ENCODE data around the gene CRY2. TPM values are rescaled to one million over a fixed set of nuclear protein-coding genes. Genes with fewer than 3 reads are reported as not detected.
A peak's percentile ranks its signal among the peaks of the same experiment; 100 is the strongest.

Gene CRY2
- total and polyA plus RNA-seq, 4 donors: 16.7 to 72.9 (median 33.0) TPM

DNA sequence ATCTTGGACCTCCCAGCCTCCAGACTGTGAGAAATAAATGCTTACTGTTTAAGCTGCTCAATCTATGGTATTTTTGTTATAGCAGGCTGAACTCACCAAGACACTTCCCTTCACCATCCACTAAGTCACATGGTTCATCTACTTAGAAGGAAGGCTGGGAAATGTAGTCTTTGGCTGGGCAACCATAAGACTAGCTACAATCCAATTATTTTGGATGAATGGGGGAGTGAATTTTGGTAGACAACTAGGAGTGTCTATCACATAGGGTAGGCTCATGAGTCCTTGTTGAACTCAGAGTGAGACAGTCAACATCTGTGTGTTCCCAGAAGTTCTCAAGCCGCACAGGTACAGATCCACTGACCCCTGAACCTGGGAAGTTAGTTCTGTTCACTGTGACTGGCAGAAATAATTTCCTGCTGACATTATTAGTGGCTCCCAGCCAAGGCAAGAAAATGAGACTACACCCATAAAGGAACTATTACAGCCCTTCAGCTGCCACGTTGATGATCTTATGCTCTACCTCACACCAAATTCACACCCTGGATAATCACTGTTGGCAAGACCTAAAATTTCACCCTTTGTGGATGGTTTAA, 45.5 kb upstream of the CRY2 start (continued):
- TF ChIP-seq, protein P1, sequence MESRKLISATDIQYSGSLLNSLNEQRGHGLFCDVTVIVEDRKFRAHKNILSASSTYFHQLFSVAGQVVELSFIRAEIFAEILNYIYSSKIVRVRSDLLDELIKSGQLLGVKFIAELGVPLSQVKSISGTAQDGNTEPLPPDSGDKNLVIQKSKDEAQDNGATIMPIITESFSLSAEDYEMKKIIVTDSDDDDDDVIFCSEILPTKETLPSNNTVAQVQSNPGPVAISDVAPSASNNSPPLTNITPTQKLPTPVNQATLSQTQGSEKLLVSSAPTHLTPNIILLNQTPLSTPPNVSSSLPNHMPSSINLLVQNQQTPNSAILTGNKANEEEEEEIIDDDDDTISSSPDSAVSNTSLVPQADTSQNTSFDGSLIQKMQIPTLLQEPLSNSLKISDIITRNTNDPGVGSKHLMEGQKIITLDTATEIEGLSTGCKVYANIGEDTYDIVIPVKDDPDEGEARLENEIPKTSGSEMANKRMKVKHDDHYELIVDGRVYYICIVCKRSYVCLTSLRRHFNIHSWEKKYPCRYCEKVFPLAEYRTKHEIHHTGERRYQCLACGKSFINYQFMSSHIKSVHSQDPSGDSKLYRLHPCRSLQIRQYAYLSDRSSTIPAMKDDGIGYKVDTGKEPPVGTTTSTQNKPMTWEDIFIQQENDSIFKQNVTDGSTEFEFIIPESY (IDR thresholded peaks at IDR 0.05): no peak
- TF ChIP-seq YY1 (IDR thresholded peaks at IDR 0.05): peak; percentile 41

DNA sequence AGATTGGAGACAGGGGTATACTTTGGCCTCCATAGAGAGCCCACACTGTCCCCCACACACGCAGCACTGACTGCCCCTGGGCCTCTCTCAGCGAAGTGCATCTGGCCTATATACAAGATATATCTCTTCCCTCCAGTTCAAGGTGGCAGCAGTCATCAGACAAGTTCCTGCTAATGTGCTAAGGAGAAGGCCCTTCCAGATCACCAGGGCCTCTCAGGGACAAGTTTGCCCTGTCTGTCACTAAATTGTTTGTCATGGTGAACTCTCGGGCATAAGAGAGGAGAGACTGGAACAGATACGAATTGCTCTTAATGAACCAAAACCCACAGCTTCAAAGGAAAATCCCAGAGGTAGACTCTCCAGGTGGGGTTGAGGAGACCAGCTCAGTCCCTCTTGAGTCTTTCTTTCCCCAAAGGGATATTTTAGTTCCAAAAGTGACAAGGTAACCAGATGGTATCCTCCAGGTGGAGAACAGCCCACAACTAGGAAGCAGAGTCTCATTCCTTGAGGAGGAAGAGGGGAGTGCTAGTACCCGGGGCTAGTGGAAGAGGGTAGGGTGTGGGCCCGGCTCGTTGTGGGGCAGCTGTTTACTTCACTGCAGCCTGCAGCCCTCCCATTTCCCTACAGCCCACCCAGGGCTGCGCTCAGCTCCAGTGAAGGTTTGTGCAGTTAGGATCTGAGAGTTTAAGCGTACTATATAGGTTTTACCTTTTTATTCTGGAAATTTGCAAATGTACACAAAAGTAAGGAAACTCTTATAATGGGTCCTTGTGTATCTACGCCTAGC, 44.6 kb upstream of the CRY2 start:
- peak overlapping the region in 1 of 2 donors; percentile 46 for H3K9ac ChIP-seq (ENCODE audit: low read depth in 1 of 2, low read length in 2 of 2)
- peaks cover 13 to 54% (median 38%) of the 10 kb centered on the region in 4 donors for H3K4me1 ChIP-seq (ENCODE audit: control insufficient read depth in 4 of 4, insufficient read depth in 4 of 4, low read length in 3 of 4)
- no peaks in the 10 kb centered on the region for H3K9me3 ChIP-seq (ENCODE audit: control insufficient read depth in 4 of 4, low read length in 3 of 4)
- H3K27ac ChIP-seq (ENCODE audit: low read depth in 1 of 2, low read length in 2 of 2): peak overlapping the region; percentile 51 to 57
- H3K4me3 ChIP-seq (ENCODE audit: low read depth in 1 of 3, low read length in 3 of 3): no peak overlapping the region
- 91% methylated on average over 10 of the region's 10 CpGs for WGBS
- peaks cover 0 to 4% (median 2%) of the 10 kb centered on the region in 4 donors for H3K36me3 ChIP-seq (ENCODE audit: control insufficient read depth in 4 of 4, insufficient read depth in 3 of 4, low read depth in 1 of 4, low read length in 3 of 4)
- no peak for DNase-seq (ENCODE audit: low spot score)
- TF ChIP-seq EGR1 (IDR thresholded peaks at IDR 0.05; ENCODE audit: low read depth in 2 of 2): no peak
- TF ChIP-seq, protein P2, sequence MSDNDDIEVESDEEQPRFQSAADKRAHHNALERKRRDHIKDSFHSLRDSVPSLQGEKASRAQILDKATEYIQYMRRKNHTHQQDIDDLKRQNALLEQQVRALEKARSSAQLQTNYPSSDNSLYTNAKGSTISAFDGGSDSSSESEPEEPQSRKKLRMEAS (IDR thresholded peaks at IDR 0.05): no peak
- TF ChIP-seq, protein P3, sequence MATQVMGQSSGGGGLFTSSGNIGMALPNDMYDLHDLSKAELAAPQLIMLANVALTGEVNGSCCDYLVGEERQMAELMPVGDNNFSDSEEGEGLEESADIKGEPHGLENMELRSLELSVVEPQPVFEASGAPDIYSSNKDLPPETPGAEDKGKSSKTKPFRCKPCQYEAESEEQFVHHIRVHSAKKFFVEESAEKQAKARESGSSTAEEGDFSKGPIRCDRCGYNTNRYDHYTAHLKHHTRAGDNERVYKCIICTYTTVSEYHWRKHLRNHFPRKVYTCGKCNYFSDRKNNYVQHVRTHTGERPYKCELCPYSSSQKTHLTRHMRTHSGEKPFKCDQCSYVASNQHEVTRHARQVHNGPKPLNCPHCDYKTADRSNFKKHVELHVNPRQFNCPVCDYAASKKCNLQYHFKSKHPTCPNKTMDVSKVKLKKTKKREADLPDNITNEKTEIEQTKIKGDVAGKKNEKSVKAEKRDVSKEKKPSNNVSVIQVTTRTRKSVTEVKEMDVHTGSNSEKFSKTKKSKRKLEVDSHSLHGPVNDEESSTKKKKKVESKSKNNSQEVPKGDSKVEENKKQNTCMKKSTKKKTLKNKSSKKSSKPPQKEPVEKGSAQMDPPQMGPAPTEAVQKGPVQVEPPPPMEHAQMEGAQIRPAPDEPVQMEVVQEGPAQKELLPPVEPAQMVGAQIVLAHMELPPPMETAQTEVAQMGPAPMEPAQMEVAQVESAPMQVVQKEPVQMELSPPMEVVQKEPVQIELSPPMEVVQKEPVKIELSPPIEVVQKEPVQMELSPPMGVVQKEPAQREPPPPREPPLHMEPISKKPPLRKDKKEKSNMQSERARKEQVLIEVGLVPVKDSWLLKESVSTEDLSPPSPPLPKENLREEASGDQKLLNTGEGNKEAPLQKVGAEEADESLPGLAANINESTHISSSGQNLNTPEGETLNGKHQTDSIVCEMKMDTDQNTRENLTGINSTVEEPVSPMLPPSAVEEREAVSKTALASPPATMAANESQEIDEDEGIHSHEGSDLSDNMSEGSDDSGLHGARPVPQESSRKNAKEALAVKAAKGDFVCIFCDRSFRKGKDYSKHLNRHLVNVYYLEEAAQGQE (IDR thresholded peaks at IDR 0.05): no peak
- no peak for TF ChIP-seq TAF1 (conservative IDR thresholded peaks at IDR 0.05)
- no peak for TF ChIP-seq NR2F2 (IDR thresholded peaks at IDR 0.05)
- TF ChIP-seq, protein P4, sequence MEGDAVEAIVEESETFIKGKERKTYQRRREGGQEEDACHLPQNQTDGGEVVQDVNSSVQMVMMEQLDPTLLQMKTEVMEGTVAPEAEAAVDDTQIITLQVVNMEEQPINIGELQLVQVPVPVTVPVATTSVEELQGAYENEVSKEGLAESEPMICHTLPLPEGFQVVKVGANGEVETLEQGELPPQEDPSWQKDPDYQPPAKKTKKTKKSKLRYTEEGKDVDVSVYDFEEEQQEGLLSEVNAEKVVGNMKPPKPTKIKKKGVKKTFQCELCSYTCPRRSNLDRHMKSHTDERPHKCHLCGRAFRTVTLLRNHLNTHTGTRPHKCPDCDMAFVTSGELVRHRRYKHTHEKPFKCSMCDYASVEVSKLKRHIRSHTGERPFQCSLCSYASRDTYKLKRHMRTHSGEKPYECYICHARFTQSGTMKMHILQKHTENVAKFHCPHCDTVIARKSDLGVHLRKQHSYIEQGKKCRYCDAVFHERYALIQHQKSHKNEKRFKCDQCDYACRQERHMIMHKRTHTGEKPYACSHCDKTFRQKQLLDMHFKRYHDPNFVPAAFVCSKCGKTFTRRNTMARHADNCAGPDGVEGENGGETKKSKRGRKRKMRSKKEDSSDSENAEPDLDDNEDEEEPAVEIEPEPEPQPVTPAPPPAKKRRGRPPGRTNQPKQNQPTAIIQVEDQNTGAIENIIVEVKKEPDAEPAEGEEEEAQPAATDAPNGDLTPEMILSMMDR (IDR thresholded peaks at IDR 0.05; ENCODE audit: low read depth, low read length, missing input control): no peak
- H3K27me3 ChIP-seq (ENCODE audit: control insufficient read depth in 4 of 4, insufficient read depth in 4 of 4, low read length in 3 of 4): no peaks in the 10 kb centered on the region

All from liver (tissue), 9 donors.